Karpas-422 (cell line): Measurements from ENCODE around the gene SUCLG2. TPM values are rescaled to one million over a fixed set of nuclear protein-coding genes. Genes with fewer than 3 reads are reported as not detected.

Experiments
- DNase-seq: peaks from one replicate; pipeline ENCODE4 v3.0.0-alpha.2; 2015
- H2AFZ ChIP-seq: fragments of 200-600 bp; sonication (generic); 2 replicates; pipeline ENCODE4 v1.6.1; 2014; ENCODE audit warnings: antibody characterized with exemption, low read length, mixed read lengths
- H3K27ac ChIP-seq: fragments of 200-600 bp; sonication (generic); 2 replicates; pipeline ENCODE4 v1.5.1; 2014; ENCODE audit warnings: mild to moderate bottlenecking, low read length, moderate library complexity
- H3K27me3 ChIP-seq: fragments of 200-600 bp; sonication (generic); 2 replicates; pipeline ENCODE4 v1.6.1; 2014; ENCODE audit warnings: low read length, mixed read lengths
- H3K36me3 ChIP-seq: fragments of 200-600 bp; sonication (generic); 2 replicates; pipeline ENCODE4 v1.6.1; 2014; ENCODE audit warnings: low read length, mixed read lengths; ENCODE audit not compliant: insufficient read depth
- H3K4me1 ChIP-seq: fragments of 200-600 bp; sonication (generic); 2 replicates; pipeline ENCODE4 v1.6.1; 2014; ENCODE audit warnings: mild to moderate bottlenecking, low read length, mixed read lengths
- H3K4me2 ChIP-seq: fragments of 200-600 bp; sonication (generic); 2 replicates; pipeline ENCODE4 v1.6.1; 2014; ENCODE audit warnings: low read length, low read depth, mild to moderate bottlenecking; ENCODE audit not compliant: poor library complexity, severe bottlenecking
- H3K4me3 ChIP-seq: fragments of 200-600 bp; sonication (generic); 2 replicates; pipeline ENCODE4 v1.5.1; 2014; ENCODE audit warnings: mild to moderate bottlenecking, antibody characterized with exemption, low read length, mixed read lengths
- H3K79me2 ChIP-seq: fragments of 200-600 bp; sonication (generic); 2 replicates; pipeline ENCODE4 v1.6.1; 2014; ENCODE audit warnings: mild to moderate bottlenecking, low read length, mixed read lengths
- H3K9ac ChIP-seq: fragments of 200-600 bp; sonication (generic); 2 replicates; pipeline ENCODE4 v1.6.0; 2014; ENCODE audit warnings: low read length
- H3K9me2 ChIP-seq: fragments of 200-600 bp; sonication (generic), shearing (Covaris generic); replicated peaks from 2 replicates; pipeline ENCODE4 v1.6.0; 2014; ENCODE audit warnings: mild to moderate bottlenecking, low read length, moderate library complexity; ENCODE audit not compliant: insufficient read depth
- H3K9me3 ChIP-seq: fragments of 300-700, 200-600 bp; sonication (generic); 2 replicates; pipeline ENCODE4 v1.6.1; 2014; ENCODE audit warnings: low read length, mixed read lengths
- H4K20me1 ChIP-seq: fragments of 200-600 bp; sonication (generic); 2 replicates; pipeline ENCODE4 v1.6.1; 2014; ENCODE audit warnings: mild to moderate bottlenecking, antibody characterized with exemption, low read length, low read depth; ENCODE audit not compliant: insufficient read depth
- total RNA-seq: library from RNA; depleted of rRNA; stranded (reverse); fragments of >200 nt; shearing (Covaris generic); gene quantifications from 2 replicates; pipeline ENCODE4 v1.2.3, GENCODE V29; 2014; ENCODE audit warnings: low replicate concordance

SUCLG2 gene
- total RNA-seq, 1 experiment from 2014 or later = 53.6 TPM

GRCh38 chr3:67686069-67686468 lies 31.7 kb upstream of the SUCLG2 start:
- peak overlapping the region; percentile 87 for H3K27ac ChIP-seq

GRCh38 chr3:67685499-67685898 lies 31.1 kb upstream of the SUCLG2 start:
- Histone ChIP-seq H3K4me1 (peaks cover 26% of the 10 kb centered on the region), H3K9me2 (no peaks in the 10 kb centered on the region), H2AFZ (peak overlapping the region; percentile 90), H3K4me2 (peak overlapping the region; percentile 77), H3K79me2 (no peaks in the 10 kb centered on the region), H3K9ac (peak overlapping the region; percentile 52), H3K27me3 (no peaks in the 10 kb centered on the region), H3K4me3 (peak overlapping the region; percentile 59), H3K36me3 (no peaks in the 10 kb centered on the region), H3K9me3 (no peaks in the 10 kb centered on the region), H4K20me1 (no peaks in the 10 kb centered on the region), H3K27ac (peak overlapping the region; percentile 87)
- DNase-seq = peak; percentile 86

More at GRCh38 chr3:67686069-67686468, 31.7 kb upstream of the SUCLG2 start:
- peaks cover 26% of the 10 kb centered on the region for H3K4me1 ChIP-seq
- no peaks in the 10 kb centered on the region for H3K9me2 ChIP-seq
- H3K4me3 ChIP-seq = peak overlapping the region; percentile 59
- peak; percentile 70 for DNase-seq
- H3K79me2 ChIP-seq = no peaks in the 10 kb centered on the region
- no peaks in the 10 kb centered on the region for H3K27me3 ChIP-seq
- no peaks in the 10 kb centered on the region for H3K9me3 ChIP-seq
- no peaks in the 10 kb centered on the region for H4K20me1 ChIP-seq
- H2AFZ ChIP-seq = peak overlapping the region; percentile 90
- H3K4me2 ChIP-seq = peak overlapping the region; percentile 77
- H3K9ac ChIP-seq = 0 out of 2 replicates have a peak overlapping the region, but pooled peaks have one; percentile 52
- H3K36me3 ChIP-seq = no peaks in the 10 kb centered on the region

- Histone ChIP-seq H3K4me2 (no peak overlapping the region), H3K27ac (no peak overlapping the region), H3K36me3 (no peaks in the 10 kb centered on the region), H3K27me3 (no peaks in the 10 kb centered on the region), H3K4me1 (peaks cover 34% of the 10 kb centered on the region), H3K9ac (no peak overlapping the region), H3K79me2 (no peaks in the 10 kb centered on the region), H3K9me2 (no peaks in the 10 kb centered on the region), H3K4me3 (no peak overlapping the region), H3K9me3 (no peaks in the 10 kb centered on the region), H4K20me1 (no peaks in the 10 kb centered on the region), H2AFZ (no peak overlapping the region)
- DNase-seq = no peak
Observed at GRCh38 chr3:67684211-67684610, 29.8 kb upstream of the SUCLG2 start.

- Histone ChIP-seq H3K36me3 (no peaks in the 10 kb centered on the region), H3K79me2 (no peaks in the 10 kb centered on the region), H4K20me1 (no peaks in the 10 kb centered on the region), H2AFZ (no peak overlapping the region), H3K27ac (no peak overlapping the region), H3K27me3 (no peaks in the 10 kb centered on the region), H3K4me2 (no peak overlapping the region), H3K9me3 (no peaks in the 10 kb centered on the region), H3K9ac (no peak overlapping the region), H3K4me1 (peaks cover 39% of the 10 kb centered on the region), H3K9me2 (no peaks in the 10 kb centered on the region), H3K4me3 (no peak overlapping the region)
- DNase-seq = no peak
Observed at GRCh38 chr3:67683522-67683921, 29.1 kb upstream of the SUCLG2 start.

GRCh38 chr3:67678665-67679064 lies 24.3 kb upstream of the SUCLG2 start:
- Histone ChIP-seq H3K4me1 (peaks cover 16% of the 10 kb centered on the region), H3K27me3 (no peaks in the 10 kb centered on the region), H4K20me1 (no peaks in the 10 kb centered on the region), H2AFZ (no peak overlapping the region), H3K4me2 (no peak overlapping the region), H3K9ac (no peak overlapping the region), H3K36me3 (no peaks in the 10 kb centered on the region), H3K9me2 (no peaks in the 10 kb centered on the region), H3K4me3 (no peak overlapping the region), H3K27ac (peak overlapping the region; percentile 25; the same call in 1 of the 2 replicates), H3K9me3 (no peaks in the 10 kb centered on the region), H3K79me2 (no peaks in the 10 kb centered on the region)
- DNase-seq = no peak

- Histone ChIP-seq H3K9ac (no peak overlapping the region), H3K79me2 (no peaks in the 10 kb centered on the region), H3K4me2 (no peak overlapping the region), H3K27me3 (no peaks in the 10 kb centered on the region), H3K27ac (no peak overlapping the region), H3K4me3 (no peak overlapping the region), H4K20me1 (no peaks in the 10 kb centered on the region), H3K9me3 (no peaks in the 10 kb centered on the region), H3K9me2 (no peaks in the 10 kb centered on the region), H3K36me3 (no peaks in the 10 kb centered on the region), H3K4me1 (peaks cover 8% of the 10 kb centered on the region), H2AFZ (no peak overlapping the region)
- DNase-seq = no peak
Observed at GRCh38 chr3:67674055-67674454, 19.6 kb upstream of the SUCLG2 start.

GRCh38 chr3:67662733-67663132 lies 8.3 kb upstream of the SUCLG2 start:
- no peak for DNase-seq
- H3K4me1 ChIP-seq = no peaks in the 10 kb centered on the region
- H3K9me2 ChIP-seq = no peaks in the 10 kb centered on the region
- peaks cover 3% of the 10 kb centered on the region; the same call in 1 of the 2 replicates for H3K9me3 ChIP-seq
- H3K9ac ChIP-seq = no peak overlapping the region
- H3K36me3 ChIP-seq = no peaks in the 10 kb centered on the region
- no peaks in the 10 kb centered on the region for H4K20me1 ChIP-seq
- H3K4me2 ChIP-seq = no peak overlapping the region
- no peak overlapping the region for H3K4me3 ChIP-seq
- no peak overlapping the region for H2AFZ ChIP-seq
- no peaks in the 10 kb centered on the region for H3K79me2 ChIP-seq
- H3K27ac ChIP-seq = no peak overlapping the region
- no peaks in the 10 kb centered on the region for H3K27me3 ChIP-seq

GRCh38 chr3:67661089-67661488 lies 6.7 kb upstream of the SUCLG2 start:
- Histone ChIP-seq H3K4me1 (no peaks in the 10 kb centered on the region), H3K27me3 (no peaks in the 10 kb centered on the region), H3K9me3 (no peaks in the 10 kb centered on the region), H2AFZ (no peak overlapping the region), H3K4me2 (no peak overlapping the region), H3K9me2 (no peaks in the 10 kb centered on the region), H3K36me3 (no peaks in the 10 kb centered on the region), H3K79me2 (no peaks in the 10 kb centered on the region), H3K27ac (no peak overlapping the region), H4K20me1 (no peaks in the 10 kb centered on the region), H3K4me3 (no peak overlapping the region), H3K9ac (no peak overlapping the region)
- no peak for DNase-seq

- no peaks in the 10 kb centered on the region for H3K9me2 ChIP-seq
- no peaks in the 10 kb centered on the region for H3K9me3 ChIP-seq
- no peak overlapping the region for H3K27ac ChIP-seq
- peaks cover 24% of the 10 kb centered on the region for H3K79me2 ChIP-seq
- H3K36me3 ChIP-seq = no peaks in the 10 kb centered on the region; the same call in 1 of the 2 replicates
- no peak overlapping the region for H3K9ac ChIP-seq
- no peak overlapping the region for H3K4me2 ChIP-seq
- no peaks in the 10 kb centered on the region for H3K27me3 ChIP-seq
- peaks cover 21% of the 10 kb centered on the region for H3K4me1 ChIP-seq
- no peak overlapping the region for H2AFZ ChIP-seq
- DNase-seq = no peak
- H4K20me1 ChIP-seq = no peaks in the 10 kb centered on the region
- H3K4me3 ChIP-seq = no peak overlapping the region
Observed at GRCh38 chr3:67657192-67657591, 2.8 kb upstream of the SUCLG2 start.
